NCI-H774 (cell line): ENCODE measurements around the gene PCID2.

ENCODE experiments used
- DNase-seq: peaks from one replicate; lab custom pipeline; 2025; lab: John Stamatoyannopoulos, UW

PCID2 gene

GRCh38 chr13:113149711-113150549 is 58.5 kb downstream of the PCID2 start:
- no peak for DNase-seq

GRCh38 chr13:113148940-113149503 is 59.4 kb downstream of the PCID2 start:
- DNase-seq: no peak

- no peak for DNase-seq
These were observed 60.1 kb downstream of the PCID2 start for GRCh38 chr13:113148407-113148806.

GRCh38 chr13:113147206-113147605 is 61.3 kb downstream of the PCID2 start:
- DNase-seq: no peak

GRCh38 chr13:113146750-113147149 is 61.7 kb downstream of the PCID2 start:
- no peak for DNase-seq

GRCh38 chr13:113145911-113146598 is 62.4 kb downstream of the PCID2 start:
- no peak for DNase-seq

- no peak for DNase-seq
These were observed 63.0 kb downstream of the PCID2 start for GRCh38 chr13:113145496-113145895.

GRCh38 chr13:113144255-113144629 is 64.2 kb downstream of the PCID2 start:
- DNase-seq: no peak

- DNase-seq: no peak
These were observed 64.8 kb downstream of the PCID2 start for GRCh38 chr13:113143466-113144254.

- no peak for DNase-seq
These were observed 65.6 kb downstream of the PCID2 start for GRCh38 chr13:113142876-113143275.

GRCh38 chr13:113141601-113141970 is 66.9 kb downstream of the PCID2 start:
- DNase-seq: no peak

- DNase-seq: no peak
These were observed 67.5 kb downstream of the PCID2 start for GRCh38 chr13:113140677-113141600.

GRCh38 chr13:113139577-113139976 is 68.9 kb downstream of the PCID2 start:
- no peak for DNase-seq

GRCh38 chr13:113138792-113139551 is 69.5 kb downstream of the PCID2 start:
- no peak for DNase-seq

- no peak for DNase-seq
These were observed 70.7 kb downstream of the PCID2 start for GRCh38 chr13:113137691-113138298.

- DNase-seq: no peak
These were observed 73.1 kb downstream of the PCID2 start for GRCh38 chr13:113135281-113135760.

GRCh38 chr13:113129921-113130750 is 78.3 kb downstream of the PCID2 start:
- DNase-seq: no peak

GRCh38 chr13:113129480-113129879 is 79.0 kb downstream of the PCID2 start:
- DNase-seq: no peak
